HG03139 (cell line): ENCODE measurements around the gene LTB4R.
"Not testable (repeated sequence)": the region's sequence is repeated elsewhere in the genome, so short reads cannot be mapped to it uniquely, and the experiment has no call there.

ENCODE experiments used
- ATAC-seq: cut with Tn5 transposase; IDR thresholded peaks from one replicate; pipeline ENCODE4 v1.9.1; 2021; ENCODE audit not compliant: unreplicated experiment

Gene LTB4R

DNA sequence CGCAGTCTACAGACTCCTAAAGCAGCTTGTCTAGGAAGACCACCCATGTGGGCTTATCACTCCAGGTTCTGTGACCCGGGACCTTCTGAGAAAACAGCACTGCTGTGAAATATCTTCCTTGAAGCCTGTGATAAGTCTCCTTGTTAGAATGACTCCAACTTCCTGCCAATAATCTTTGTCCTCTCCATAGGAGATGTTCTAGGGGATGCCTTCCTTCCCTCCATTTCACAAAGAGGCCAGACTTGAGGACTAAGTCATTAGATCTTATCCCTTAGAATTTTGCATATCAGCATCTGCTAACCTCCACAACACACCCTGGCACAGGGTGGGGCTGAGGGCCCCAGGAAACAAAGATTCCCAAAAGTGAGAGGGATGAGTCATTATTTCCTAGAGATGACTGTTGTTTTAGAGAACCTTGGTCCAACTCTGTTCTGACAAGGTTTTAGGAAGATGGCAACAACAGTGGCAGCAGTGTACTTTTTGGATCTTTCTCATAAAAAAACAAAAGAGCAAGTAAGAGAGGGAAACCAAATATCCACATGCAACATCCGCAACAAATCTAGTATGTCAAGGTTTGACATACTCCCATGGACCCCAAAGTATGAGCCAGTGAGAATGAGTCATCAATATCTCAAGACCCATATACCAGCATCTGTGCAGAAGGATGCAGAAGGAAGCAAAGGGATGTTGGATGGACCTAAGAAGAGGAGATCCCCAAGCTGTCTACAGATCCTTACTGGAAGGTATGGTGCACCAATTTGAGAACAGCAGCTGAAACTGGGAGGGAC, 6.0 kb downstream of the LTB4R start:
- ATAC-seq, result no peak

DNA sequence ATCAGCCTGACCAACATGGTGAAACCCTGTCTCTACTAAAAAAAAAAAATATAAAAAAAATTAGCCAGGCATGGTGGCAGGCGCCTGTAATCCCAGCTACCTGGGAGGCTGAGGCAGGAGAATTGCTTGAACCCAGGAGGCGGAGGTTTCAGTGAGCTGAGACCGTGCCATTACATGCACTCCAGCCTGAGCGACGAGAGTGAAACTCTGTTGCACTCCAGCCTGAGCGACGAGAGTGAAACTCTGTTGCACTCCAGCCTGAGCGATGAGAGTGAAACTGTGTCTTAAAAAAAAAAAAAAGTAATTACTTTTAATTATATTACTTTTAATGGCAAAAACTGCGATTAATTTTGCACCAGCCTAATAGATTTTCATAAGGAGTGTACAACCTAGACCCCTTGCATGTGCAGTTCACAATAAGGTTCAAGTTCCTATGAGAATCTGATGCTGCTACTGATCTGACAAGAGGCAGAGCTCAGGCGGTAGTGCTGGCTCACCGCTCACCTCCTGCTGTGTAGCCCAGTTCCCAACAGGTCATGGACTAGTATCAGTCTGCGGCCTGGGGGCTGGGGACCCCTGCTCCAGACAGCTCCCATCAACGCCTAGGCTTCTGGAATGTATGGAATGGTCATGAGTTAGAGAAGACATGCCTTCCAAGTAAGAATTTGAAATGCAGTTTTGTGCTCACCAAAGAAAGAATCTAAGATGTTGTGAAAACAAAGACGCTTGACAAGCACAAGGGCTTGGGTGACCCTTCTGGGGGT, 10.1 kb downstream of the LTB4R start:
- ATAC-seq, result no peak

DNA sequence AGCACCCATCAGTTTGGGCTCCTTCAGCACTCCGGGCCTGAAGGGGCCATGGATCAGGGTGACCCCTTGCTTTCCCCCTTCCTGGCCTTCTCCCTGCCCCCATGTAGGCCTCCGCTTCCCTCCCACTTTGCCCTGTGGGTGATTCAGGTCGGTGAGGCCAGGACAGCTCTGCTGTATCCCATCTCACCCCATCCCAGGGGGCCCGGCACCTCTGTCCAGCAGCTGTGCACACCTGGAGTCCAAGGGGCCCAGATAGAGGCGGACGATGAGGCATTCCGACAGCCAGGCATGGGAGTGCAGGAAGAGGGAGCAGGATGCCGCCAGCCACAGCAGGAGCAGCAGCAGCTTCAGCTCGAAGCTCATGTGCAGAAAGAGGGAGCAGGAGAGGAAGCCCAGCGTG, 11.4 kb downstream of the LTB4R start:
- ATAC-seq, result no peak

DNA sequence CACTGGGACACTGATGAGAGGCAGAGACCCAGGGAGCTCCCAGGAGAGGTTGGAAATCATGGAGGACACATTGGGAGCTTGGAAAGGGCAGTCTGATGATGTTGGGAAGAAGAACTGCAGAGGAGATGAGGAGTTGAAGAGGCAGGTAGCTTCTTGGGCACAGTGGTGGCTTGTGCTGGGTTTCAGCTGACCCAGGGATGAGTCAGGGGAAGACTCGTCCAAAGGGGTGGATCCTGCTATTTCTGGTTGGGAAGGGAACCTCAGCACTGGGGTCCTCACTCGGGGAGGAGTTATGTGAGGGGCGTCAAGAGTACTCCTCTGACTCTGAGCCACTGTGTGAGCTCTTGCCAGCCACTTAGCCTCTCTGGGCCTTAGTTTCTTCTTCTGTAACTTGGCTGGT, 12.0 kb downstream of the LTB4R start:
- ATAC-seq, result no peak

DNA sequence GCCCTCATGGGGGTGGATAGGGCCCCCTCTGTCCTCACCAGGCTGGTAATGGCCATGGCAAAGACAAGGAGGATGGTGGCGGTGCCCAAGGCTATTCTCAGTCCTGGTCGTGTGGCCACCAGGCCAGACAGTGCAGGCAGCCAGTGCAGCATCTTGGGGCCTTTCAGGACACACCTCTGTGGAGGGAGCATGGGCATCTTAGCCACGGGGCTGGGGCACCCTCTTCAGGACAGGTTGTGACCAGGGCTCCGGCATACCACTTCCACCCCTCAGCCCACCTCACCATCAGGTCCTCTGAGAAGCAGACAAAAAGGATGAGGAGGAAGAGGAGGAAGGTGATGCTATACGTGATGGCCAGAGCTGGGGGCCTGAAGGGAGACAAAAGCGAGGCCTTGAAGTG, 12.7 kb downstream of the LTB4R start:
- ATAC-seq, result no peak

DNA sequence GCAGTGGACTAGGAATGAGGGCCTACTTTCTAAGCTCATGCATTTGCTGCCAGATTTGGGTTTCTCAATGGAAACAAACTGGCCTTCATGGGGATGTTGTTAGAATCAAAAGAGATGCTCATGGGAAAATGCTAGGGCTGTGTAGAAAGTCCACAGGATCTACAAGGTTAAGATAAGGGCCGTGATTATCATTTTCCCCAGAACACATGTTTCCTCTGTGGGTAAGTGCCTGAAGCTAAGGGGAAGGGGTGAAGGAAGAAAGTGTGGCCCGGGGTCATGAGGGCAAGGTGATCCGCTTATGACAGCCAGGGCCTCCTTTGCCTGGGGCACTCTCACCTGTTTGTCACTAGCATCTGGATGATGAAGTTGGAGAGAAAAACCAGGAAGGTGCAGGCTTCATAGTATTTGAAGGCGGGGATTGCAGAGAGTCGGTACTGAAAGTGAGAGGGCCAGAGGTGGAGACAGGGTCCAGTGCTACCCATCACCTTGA, 13.8 kb downstream of the LTB4R start:
- no peak for ATAC-seq

DNA sequence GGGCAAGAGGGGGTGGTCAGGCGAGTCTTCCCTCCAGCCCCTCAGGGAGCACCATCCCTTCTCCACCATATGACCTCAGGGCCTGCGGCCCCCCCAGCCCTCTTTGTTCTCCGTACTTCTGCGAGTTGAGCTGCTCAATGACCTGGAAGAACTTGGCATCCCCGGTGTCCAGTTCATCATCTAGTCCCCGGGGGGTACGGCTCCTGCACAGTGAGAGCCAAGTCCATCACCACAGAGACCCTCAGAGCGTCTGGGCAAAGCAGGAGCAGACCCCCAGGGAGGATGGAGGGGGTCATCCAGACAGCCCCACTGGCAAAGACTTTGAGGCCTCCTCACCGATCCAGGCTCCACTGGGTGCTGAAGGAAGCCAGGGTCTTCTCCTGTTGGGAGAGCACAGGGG, 14.7 kb downstream of the LTB4R start:
- ATAC-seq, result no peak

DNA sequence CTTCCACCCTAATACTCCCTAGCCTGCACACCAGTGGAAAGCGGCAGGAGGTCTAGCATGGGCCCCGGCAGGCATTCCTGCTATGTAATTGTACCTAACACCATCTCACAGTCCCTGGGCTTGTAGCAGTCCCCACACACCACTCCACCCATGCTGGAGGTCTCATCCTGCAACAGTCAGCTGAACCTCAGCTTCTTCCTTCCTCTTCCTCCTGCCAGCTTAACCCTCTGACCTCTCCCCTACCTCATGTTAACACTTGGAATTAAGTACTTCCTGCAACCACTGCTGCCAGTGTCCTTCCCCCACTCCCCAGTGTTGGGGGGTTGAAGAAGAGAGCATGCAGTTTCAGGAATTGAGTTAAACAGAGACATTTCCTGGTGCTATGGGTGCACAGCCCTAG, 16.0 kb downstream of the LTB4R start:
- no peak for ATAC-seq

DNA sequence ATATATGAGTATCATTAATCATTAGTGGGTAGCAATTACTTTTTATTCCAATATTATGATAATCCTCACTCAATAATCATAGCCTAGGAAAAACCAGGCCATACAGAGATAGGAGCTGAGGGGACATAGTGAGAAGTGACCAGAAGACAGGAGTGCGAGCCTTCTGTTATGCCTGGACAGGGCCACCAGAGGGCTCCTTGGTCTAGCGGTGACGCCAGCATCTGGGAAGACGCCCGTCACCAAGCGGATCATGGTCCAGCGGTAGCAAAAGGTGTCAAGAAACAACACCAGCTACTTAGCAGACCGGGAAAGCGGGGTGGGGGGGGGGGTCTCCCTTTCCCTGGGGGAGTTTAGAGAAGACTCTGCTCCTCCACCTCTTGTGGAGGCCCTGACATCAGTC, 16.6 kb downstream of the LTB4R start:
- not testable (repeated sequence) for ATAC-seq

DNA sequence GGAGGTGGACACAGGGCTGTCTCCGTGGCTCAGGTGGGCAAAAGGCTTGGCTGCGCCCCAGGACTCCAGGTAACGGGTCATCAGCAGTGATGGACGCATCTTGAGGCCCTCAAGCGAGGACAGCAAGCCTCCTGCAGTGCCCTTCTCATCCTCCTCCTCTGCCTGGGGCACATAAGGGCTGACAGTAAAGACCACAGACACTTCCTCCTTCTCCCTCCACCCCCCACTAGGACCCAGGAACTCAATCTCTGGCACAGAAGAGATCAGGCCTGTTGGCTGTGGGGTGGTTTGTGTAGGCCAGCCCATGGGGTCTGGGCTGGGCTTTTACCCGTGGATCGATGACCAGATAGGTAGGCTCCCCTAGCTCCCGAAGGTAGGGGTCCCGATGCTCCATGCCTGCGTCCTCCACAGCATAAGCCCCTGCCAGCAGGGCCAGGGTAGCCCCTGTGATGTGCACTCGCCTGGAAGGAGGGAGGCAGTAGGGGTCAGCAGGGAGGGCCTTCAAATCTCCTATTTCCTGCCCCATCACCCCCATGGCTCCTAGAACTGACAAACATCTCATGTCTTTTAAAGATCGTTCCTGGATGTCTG, 17.9 kb downstream of the LTB4R start:
- no peak for ATAC-seq

DNA sequence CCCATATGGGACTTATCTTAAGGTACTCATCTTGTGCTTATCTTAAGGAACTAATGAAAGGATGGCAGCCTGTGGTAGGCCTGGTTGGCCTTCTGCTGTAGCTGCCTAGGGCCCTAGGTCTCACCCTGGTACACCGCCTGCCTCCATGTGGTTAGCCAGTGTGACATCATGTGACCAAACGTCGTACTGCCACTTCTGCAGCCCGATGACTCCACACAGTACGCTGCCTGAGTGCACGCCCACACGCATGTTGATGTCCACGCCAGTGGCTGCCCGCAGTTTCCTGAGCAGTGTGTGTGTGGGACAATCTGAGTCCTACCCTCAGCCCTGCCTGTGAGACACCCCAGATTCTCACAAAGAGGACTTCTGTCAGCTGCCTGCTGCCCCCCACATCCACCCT, 18.4 kb downstream of the LTB4R start:
- ATAC-seq, result no peak

DNA sequence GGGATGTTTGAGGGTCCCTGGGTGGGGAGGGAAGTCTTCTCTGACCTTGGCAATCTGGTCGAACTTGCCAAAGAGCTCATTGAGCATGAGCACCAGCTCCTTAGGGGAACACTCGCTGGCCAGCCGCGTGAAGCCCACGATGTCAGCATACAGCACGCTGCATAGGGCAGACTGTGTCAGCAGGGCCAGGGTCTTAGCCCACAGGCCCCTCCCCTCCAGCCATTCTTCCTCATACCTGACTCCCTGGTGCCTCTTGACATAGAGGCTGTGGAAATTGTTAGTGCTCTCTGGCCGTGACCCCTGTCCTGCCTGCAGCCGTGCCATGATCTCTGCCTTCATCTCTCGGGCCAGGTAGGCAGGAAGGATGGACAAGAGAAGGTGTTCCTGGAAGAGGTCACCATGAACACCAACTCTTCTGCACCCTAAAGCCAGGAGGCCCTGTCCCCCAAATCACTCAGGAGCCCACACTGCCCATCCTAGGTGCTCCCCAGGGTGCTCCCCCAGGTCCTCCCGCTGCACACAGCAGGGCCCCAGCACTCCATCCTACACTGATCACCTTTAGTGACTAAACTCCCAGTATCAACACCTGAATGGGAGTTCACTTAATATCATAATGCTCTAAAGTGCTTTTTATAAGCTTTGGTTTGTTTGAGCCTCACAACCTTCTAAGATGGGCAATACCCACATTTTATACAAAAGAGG, 19.8 kb downstream of the LTB4R start:
- no peak for ATAC-seq

DNA sequence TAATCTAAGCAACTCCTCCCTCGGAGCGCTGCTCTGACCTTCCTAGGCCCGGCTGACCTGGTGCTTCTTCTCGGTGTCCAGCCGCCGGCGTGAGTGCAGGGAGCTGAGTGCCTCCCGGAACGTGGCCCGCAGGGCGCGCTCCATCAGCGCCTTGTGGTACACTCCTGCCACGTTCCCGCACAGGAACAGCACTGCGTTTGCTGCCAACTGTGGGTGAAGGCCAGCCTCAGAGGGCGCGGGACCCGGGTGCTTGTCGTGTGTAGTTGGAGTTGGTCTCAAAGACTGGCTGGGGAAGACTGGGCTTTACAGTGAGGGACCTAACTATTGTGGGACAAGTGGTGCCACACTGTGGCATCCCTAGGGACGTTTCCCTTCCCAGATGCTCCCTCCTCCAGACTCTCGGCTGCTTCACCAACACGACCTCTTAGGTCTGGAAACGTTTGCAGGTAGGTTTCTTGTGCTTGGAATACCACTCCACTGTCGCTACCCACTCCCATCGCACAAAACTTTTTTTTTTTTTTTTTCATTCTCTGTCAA, 20.5 kb downstream of the LTB4R start:
- ATAC-seq, result no peak

DNA sequence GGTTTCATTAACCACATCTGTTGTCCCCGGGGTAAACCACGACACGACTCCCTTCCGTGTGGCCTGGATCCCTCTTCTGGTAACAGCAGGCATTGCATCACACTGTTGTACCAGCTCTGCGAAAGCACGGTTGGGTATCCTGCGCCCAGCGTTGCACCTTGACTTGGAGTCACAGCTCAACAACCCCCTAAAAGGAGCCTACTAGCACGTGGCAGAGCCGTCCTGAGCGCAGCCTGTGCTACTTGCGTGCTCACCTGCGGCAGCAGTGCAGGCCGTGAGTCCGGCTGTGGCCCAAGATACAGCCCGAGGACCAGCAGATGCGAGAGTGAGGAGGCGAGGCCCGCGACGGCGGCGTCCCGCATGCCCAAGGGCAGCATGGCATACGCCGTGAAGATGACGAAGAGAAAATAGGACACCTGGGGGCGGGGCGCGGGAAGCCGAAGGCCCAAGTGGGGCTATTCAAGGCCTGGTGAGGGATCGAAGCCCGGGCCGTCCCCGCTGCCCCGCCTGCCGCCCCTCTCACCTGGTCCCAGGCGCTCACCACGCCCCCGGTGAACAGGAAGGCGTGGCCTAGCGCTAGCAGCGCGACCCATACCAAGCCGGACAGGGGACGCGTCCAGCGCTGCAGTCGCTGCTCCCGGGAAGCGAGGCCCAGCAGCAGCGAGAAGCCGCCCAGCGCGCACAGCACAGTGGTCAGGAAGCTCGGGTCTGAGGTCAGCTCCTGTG, 21.1 kb downstream of the LTB4R start:
- ATAC-seq, result peak; percentile 77

DNA sequence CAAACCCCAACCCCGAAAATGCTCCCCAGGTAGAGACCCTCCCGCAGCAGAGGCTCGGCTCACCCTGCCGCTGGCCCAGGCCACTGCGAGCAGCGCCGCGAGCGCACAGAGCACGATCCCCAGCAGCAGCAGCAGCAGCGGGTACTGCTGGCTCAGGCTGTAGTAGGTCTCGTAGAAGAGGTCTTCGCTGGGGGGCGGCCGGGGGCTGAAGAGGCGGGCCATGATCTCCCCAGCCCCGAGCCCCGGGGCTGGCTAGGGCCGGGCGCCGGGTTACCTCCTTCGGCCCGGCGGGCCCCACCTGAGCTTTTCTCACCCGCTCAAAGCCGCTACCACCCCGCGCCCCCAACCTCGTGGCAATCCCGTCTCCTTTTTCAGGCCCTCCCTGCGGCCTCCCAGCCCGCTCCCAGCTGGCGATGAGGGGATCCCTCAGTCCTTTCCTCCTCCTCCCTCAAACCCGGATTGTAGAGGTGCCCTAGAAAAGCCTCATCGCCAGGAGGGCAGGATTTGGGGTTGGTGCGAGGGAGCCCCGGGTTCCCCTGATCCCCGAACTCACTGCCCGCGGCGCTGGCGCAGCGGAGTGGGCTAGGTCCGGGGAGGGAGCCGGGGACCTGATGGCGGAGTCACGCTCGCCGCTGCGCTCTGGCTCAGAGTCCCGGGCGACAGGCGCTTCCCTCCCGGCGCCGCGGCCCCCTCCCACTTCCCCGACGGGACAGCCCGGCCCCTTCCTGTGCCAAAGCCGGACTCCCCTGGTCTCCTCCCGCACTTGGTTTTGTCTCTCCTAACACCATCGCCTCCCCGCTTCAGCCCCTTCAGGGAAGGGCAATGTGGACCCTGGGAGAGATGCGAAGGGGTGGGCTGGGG, 23.4 kb downstream of the LTB4R start, which contains the start of gene ADCY4:
ADCY4 (minus strand) TSS at position 641 of the 861 bp plus-strand sequence; CDS start at position 222, 419 bp downstream.
- no peak for ATAC-seq

DNA sequence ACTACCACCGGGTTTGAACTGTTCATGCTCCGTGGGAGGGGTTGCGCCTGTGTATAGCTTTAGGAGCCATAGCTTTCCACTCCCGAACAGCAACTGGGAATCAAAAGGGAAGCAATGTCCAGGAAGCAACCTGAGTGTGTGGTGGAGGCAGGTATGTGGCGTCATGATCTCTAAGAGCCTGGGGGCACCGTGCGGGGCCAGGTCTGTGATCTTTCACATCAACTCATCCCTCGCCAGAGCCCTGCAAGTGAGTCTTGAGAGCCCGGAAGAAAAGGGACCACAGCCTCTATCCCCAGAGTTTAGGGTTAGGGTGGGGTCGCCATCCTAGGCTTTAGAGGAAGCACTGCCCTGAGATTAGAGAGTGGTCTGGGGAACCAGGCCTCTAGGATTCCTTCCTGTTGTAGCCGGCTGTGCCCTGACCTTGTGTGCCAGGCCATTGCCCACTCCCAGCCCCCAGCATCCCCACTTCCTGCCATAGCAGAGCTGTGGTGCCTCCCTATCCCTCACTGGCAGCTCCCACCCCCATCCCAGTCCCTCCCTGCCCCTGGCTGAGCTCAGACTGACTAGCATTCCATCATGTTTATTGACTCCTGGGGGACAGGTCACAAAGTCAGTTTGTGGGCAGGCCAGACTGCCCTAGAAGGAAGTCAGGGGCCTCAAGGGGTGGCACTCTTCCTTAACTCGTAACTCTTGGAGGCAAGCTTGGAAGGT, 24.3 kb downstream of the LTB4R start:
- no peak for ATAC-seq

DNA sequence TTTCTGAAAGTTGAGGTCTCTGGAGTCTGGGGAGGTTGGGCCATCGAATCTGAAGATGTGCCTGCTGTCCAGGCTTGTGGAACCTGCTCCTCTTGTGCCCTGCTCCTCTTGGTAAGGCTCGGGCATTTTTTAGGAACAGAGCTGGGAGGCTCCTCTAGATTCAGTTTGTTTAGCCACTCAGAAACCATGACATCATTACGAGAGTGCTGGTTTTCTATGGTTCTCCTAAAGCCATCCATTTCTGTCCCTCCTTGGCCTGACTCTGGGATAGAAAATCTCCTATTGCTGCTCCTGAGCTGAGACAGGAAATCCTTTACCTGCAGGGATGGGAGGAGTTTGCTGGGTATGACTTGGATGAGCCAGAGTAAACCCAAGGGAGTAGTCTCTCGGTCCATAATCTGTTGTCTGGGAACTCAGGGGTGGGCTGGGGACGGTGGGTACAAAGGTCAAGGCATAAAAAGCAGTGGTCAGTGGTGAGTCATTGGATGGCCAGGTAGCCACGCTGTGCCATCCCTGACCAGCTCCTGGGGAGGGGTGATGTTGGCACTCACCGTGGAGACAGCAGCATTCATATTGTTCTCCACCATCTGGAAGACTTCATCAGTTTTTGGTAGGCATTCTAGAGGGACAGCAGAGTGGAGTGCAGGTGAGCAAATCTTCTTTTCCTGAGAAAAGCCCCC, 26.0 kb downstream of the LTB4R start:
- ATAC-seq, result no peak

DNA sequence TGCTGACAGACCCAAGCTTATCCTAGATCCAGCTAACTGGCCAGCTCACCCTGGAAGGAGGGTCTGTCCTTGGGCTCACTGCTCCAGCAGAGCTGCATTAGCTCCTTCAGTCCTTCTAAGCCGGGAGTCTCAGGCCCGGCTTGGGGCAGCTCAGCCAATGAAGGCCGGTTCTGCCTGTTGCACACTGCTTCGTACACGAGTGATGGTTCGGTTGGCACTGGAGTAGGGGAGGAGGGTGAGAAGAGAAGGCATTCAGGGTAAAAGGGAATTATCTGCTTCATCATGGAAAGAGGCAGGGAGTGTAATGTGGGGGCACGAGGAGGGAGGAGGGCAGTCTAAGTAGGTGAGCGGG, 26.5 kb downstream of the LTB4R start:
- no peak for ATAC-seq
